HFF-Myc (cell line): ENCODE measurements around the gene ATAD3C.
"Not testable (repeated sequence)": the region's sequence is repeated elsewhere in the genome, so short reads cannot be mapped to it uniquely, and the experiment has no call there.

ENCODE experiments used
- DNase-seq: peaks from one replicate; pipeline ENCODE4 v3.0.0-alpha.2; 2011; ENCODE audit warnings: low read depth; ENCODE audit errors: extremely low read depth
- H3K4me3 ChIP-seq: replicated peaks from 2 replicates; pipeline ENCODE4 v1.5.1; 2011; ENCODE audit warnings: low read depth, mild to moderate bottlenecking, control low read depth, low read length
- CTCF ChIP-seq: IDR thresholded peaks from 2 replicates; pipeline ENCODE4 v1.5.1; 2012; ENCODE audit warnings: mild to moderate bottlenecking, low read depth, low read length, control low read depth; ENCODE audit errors: missing control alignments

Gene ATAD3C

GRCh38 chr1:1442069-1442770, 7.3 kb upstream of the ATAD3C start:
- no peak for TF ChIP-seq CTCF
- no peak for DNase-seq
- H3K4me3 ChIP-seq = no peak overlapping the region

GRCh38 chr1:1446631-1447030, 2.9 kb upstream of the ATAD3C start:
- DNase-seq = not testable (repeated sequence)

GRCh38 chr1:1450616-1451015, 1.1 kb downstream of the ATAD3C start:
- H3K4me3 ChIP-seq, DNase-seq: not testable (repeated sequence)

More at GRCh38 chr1:1446631-1447030, 2.9 kb upstream of the ATAD3C start:
- not testable (repeated sequence) for H3K4me3 ChIP-seq

GRCh38 chr1:1451696-1452364, 2.3 kb downstream of the ATAD3C start:
- TF ChIP-seq CTCF = no peak
- DNase-seq = no peak
- no peak overlapping the region for H3K4me3 ChIP-seq

GRCh38 chr1:1452365-1452739, 2.9 kb downstream of the ATAD3C start:
- not testable (repeated sequence) for H3K4me3 ChIP-seq, DNase-seq

- DNase-seq = no peak
- TF ChIP-seq CTCF = no peak
- H3K4me3 ChIP-seq = no peak overlapping the region
These were observed 3.4 kb downstream of the ATAD3C start for GRCh38 chr1:1452882-1453281.

GRCh38 chr1:1454286-1455056, 5.0 kb downstream of the ATAD3C start:
- DNase-seq, H3K4me3 ChIP-seq: not testable (repeated sequence)

GRCh38 chr1:1455366-1455884, 5.9 kb downstream of the ATAD3C start:
- no peak overlapping the region for H3K4me3 ChIP-seq
- TF ChIP-seq CTCF = no peak
- no peak for DNase-seq

- H3K4me3 ChIP-seq = not testable (repeated sequence)
These were observed 6.4 kb downstream of the ATAD3C start for GRCh38 chr1:1455934-1456333.

GRCh38 chr1:1456683-1457255, 7.3 kb downstream of the ATAD3C start:
- H3K4me3 ChIP-seq, DNase-seq: not testable (repeated sequence)

More at GRCh38 chr1:1455934-1456333, 6.4 kb downstream of the ATAD3C start:
- DNase-seq = not testable (repeated sequence)

- not testable (repeated sequence) for DNase-seq, H3K4me3 ChIP-seq
These were observed 9.7 kb downstream of the ATAD3C start for GRCh38 chr1:1459156-1459555.

GRCh38 chr1:1459711-1460110, 10.2 kb downstream of the ATAD3C start:
- not testable (repeated sequence) for H3K4me3 ChIP-seq

More at GRCh38 chr1:1459711-1460110, 10.2 kb downstream of the ATAD3C start:
- DNase-seq = not testable (repeated sequence)
